ENCODE measurements around the gene ANKRD63. TPM values are rescaled to one million over a fixed set of nuclear protein-coding genes. Genes with fewer than 3 reads are reported as not detected.

ANKRD63 gene
- total and polyA plus RNA-seq, 9 of the 15 experiments (the other 6 are each of a cell fraction or from before 2014, with no cell fraction given), result 1.3 to 2.0 (median 1.8) TPM; not detected in 6

DNA sequence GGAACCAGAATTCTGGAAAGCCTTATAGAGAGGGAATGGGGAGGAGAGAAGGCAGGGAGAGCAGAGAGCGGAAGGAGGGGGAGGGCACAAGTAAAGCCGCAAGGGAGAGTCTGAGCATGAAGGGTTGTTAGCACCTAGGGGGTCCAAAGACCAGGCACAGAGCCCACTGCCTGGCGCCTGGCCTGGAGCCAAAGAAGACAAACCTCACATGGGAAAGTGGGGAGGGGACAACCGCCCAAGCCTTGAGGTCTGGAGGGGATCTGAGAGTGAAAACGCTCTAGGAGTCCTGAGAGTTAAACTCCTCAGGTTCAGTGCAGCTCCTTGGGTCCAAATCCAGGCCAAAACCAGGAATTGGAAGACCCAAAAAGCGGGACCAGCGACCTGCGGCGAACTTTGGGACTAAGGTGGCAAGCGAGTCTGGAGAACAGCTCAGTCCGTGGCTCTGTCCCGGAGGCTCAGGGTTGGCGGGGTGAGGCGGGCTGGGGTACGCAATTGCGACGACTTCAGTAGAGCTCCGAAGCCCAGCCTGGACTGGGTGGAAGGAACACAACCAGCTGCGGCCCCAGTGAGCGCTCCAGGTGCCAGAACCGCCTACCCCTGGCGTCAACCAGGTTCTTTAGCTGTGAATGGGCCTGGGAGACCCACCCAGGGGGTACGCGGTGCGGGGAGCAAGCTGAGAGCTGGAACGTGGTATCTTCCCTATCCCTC, 39.8 kb upstream of the ANKRD63 start:
- peak overlapping the region in 1 of 2 experiments; percentile 77; a peak in 2 of 4 replicates for H3K9ac ChIP-seq (ENCODE audit: insufficient read depth in 1 of 2, low read depth in 2 of 2, low read length in 2 of 2)
- ATAC-seq (no peak), FAIRE-seq (no peak), DNase-seq (ENCODE audit: extremely low read depth in 1 of 4, low spot score in 3 of 4) (no peak)
- in situ Hi-C loops (cut with MboI) (no loop called here), intact Hi-C loops (cut with micrococcal nuclease) (loop anchor here (5.0 kb wide), 2 partner anchors 40 to 100 kb away; partner anchors contain the start of gene ANKRD63)
- peak overlapping the region; percentile 50 for H3K4me2 ChIP-seq (ENCODE audit: insufficient read depth, low read length)
- TF ChIP-seq, protein P1, sequence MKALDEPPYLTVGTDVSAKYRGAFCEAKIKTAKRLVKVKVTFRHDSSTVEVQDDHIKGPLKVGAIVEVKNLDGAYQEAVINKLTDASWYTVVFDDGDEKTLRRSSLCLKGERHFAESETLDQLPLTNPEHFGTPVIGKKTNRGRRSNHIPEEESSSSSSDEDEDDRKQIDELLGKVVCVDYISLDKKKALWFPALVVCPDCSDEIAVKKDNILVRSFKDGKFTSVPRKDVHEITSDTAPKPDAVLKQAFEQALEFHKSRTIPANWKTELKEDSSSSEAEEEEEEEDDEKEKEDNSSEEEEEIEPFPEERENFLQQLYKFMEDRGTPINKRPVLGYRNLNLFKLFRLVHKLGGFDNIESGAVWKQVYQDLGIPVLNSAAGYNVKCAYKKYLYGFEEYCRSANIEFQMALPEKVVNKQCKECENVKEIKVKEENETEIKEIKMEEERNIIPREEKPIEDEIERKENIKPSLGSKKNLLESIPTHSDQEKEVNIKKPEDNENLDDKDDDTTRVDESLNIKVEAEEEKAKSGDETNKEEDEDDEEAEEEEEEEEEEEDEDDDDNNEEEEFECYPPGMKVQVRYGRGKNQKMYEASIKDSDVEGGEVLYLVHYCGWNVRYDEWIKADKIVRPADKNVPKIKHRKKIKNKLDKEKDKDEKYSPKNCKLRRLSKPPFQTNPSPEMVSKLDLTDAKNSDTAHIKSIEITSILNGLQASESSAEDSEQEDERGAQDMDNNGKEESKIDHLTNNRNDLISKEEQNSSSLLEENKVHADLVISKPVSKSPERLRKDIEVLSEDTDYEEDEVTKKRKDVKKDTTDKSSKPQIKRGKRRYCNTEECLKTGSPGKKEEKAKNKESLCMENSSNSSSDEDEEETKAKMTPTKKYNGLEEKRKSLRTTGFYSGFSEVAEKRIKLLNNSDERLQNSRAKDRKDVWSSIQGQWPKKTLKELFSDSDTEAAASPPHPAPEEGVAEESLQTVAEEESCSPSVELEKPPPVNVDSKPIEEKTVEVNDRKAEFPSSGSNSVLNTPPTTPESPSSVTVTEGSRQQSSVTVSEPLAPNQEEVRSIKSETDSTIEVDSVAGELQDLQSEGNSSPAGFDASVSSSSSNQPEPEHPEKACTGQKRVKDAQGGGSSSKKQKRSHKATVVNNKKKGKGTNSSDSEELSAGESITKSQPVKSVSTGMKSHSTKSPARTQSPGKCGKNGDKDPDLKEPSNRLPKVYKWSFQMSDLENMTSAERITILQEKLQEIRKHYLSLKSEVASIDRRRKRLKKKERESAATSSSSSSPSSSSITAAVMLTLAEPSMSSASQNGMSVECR (CRISPR knock-in tag; IDR thresholded peaks at IDR 0.05), result no peak
- TF ChIP-seq HMG20B (CRISPR knock-in tag; IDR thresholded peaks at IDR 0.05) (no peak), C11orf30 (IDR thresholded peaks at IDR 0.05; ENCODE audit: low read depth) (no peak), NFIC (IDR thresholded peaks at IDR 0.05) (peak; percentile 76), SOX6 (IDR thresholded peaks at IDR 0.05) (no peak), ZNF384 (IDR thresholded peaks at IDR 0.05; ENCODE audit: low read depth, low read length) (no peak), BRD4 (IDR thresholded peaks at IDR 0.05) (no peak), ZNF197 (CRISPR knock-in tag; IDR thresholded peaks at IDR 0.05; ENCODE audit: low read depth) (no peak), RNF2 (IDR thresholded peaks at IDR 0.05) (no peak), ZNF23 (CRISPR knock-in tag; IDR thresholded peaks at IDR 0.05) (no peak)
- TF ChIP-seq, protein P2, sequence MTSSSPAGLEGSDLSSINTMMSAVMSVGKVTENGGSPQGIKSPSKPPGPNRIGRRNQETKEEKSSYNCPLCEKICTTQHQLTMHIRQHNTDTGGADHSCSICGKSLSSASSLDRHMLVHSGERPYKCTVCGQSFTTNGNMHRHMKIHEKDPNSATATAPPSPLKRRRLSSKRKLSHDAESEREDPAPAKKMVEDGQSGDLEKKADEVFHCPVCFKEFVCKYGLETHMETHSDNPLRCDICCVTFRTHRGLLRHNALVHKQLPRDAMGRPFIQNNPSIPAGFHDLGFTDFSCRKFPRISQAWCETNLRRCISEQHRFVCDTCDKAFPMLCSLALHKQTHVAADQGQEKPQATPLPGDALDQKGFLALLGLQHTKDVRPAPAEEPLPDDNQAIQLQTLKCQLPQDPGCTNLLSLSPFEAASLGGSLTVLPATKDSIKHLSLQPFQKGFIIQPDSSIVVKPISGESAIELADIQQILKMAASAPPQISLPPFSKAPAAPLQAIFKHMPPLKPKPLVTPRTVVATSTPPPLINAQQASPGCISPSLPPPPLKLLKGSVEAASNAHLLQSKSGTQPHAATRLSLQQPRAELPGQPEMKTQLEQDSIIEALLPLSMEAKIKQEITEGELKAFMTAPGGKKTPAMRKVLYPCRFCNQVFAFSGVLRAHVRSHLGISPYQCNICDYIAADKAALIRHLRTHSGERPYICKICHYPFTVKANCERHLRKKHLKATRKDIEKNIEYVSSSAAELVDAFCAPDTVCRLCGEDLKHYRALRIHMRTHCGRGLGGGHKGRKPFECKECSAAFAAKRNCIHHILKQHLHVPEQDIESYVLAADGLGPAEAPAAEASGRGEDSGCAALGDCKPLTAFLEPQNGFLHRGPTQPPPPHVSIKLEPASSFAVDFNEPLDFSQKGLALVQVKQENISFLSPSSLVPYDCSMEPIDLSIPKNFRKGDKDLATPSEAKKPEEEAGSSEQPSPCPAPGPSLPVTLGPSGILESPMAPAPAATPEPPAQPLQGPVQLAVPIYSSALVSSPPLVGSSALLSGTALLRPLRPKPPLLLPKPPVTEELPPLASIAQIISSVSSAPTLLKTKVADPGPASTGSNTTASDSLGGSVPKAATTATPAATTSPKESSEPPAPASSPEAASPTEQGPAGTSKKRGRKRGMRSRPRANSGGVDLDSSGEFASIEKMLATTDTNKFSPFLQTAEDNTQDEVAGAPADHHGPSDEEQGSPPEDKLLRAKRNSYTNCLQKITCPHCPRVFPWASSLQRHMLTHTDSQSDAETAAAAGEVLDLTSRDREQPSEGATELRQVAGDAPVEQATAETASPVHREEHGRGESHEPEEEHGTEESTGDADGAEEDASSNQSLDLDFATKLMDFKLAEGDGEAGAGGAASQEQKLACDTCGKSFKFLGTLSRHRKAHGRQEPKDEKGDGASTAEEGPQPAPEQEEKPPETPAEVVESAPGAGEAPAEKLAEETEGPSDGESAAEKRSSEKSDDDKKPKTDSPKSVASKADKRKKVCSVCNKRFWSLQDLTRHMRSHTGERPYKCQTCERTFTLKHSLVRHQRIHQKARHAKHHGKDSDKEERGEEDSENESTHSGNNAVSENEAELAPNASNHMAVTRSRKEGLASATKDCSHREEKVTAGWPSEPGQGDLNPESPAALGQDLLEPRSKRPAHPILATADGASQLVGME (CRISPR knock-in tag; IDR thresholded peaks at IDR 0.05), result 0 out of 2 replicates have a peak, but pooled peaks have one; percentile 4
- H4K20me1 ChIP-seq (replicated peaks; ENCODE audit: control insufficient read depth, insufficient read depth, low read length), result no peaks in the 10 kb centered on the region; the same call in 1 of the 2 replicates
- H3K79me2 ChIP-seq (ENCODE audit: control insufficient read depth, insufficient read depth, low read length), result peaks cover 21% of the 10 kb centered on the region
- no peaks in the 10 kb centered on the region for H3K9me1 ChIP-seq (ENCODE audit: control insufficient read depth, insufficient read depth, low read length)
- H3K27me3 ChIP-seq (ENCODE audit: control insufficient read depth in 2 of 2, insufficient read depth in 2 of 2, low read length in 2 of 2), result no peaks in the 10 kb centered on the region
- peak overlapping the region; percentile 56 for H2AFZ ChIP-seq (ENCODE audit: low read depth, low read length)
- peaks cover 24% of the 10 kb centered on the region for H3K36me3 ChIP-seq (ENCODE audit: control insufficient read depth, insufficient read depth, low read length)
- H3K4me1 ChIP-seq (replicated peaks in 1 of 2; ENCODE audit: control insufficient read depth in 2 of 2, insufficient read depth in 2 of 2, low read length in 2 of 2), result peaks cover 26 to 34% of the 10 kb centered on the region in 2 experiments
- ChIA-PET POLR2A (interaction anchor here (0.6 to 1.9 kb wide), 8 partner anchors 10 to 159 kb away, joined by 3 to 10 read pairs (median 4); partner anchors contain the start of gene CCDC9B), CTCF (ENCODE audit: low intra/inter-chr PET ratio) (interaction anchor here (1.6 to 1.8 kb wide), 2 partner anchors 14 to 100 kb away, joined by 5 read pairs; no protein-coding TSS in a partner anchor)
- 65% methylated on average over 19 of the region's 26 CpGs for whole genome bisulfite sequencing (ENCODE audit: insufficient coverage, low coverage, missing lambda C conversion rate)
- no peak overlapping the region for H3K27ac ChIP-seq (ENCODE audit: extremely low read depth, low read depth, low read length)
- no peaks in the 10 kb centered on the region for H3K9me3 ChIP-seq (replicated peaks; ENCODE audit: control insufficient read depth, insufficient read depth, low read depth, low read length)
- BruUV-seq (replicated peaks), result no TSS peak
- peak overlapping the region; percentile 51 for H3K4me3 ChIP-seq

Data from K562 (cell line).